ENCODE results near the gene JOSD1. TPM values are rescaled to one million over a fixed set of nuclear protein-coding genes. Genes with fewer than 3 reads are reported as not detected.

Gene JOSD1
- total RNA-seq, 1 experiment from 2014 or later = 55.3 TPM

GRCh38 chr22:38745676-38746460 lies 45.1 kb upstream of the JOSD1 start:
- no peak overlapping the region for H3K4me3 Mint-ChIP-seq (ENCODE audit: unreplicated experiment)
- Histone ChIP-seq H3K27me3 (replicated peaks; ENCODE audit: control insufficient read depth, insufficient read depth, low read length) (no peaks in the 10 kb centered on the region), H3K4me3 (ENCODE audit: low read depth, low read length) (no peak overlapping the region), H3K9me3 (no peaks in the 10 kb centered on the region), H3K4me1 (no peaks in the 10 kb centered on the region), H3K36me3 (ENCODE audit: control insufficient read depth, insufficient read depth, low read length) (no peaks in the 10 kb centered on the region; the same call in 1 of the 2 replicates)
- intact Hi-C loops (cut with micrococcal nuclease; ENCODE audit: unreplicated experiment) = no loop called here
- BruUV-seq (replicated peaks) = no TSS peak
- no peaks in the 10 kb centered on the region for H3K9me3 Mint-ChIP-seq (ENCODE audit: unreplicated experiment)
- peaks cover 45% of the 10 kb centered on the region for H3K36me3 Mint-ChIP-seq (ENCODE audit: insufficient read depth, unreplicated experiment)
- no peak overlapping the region for H3K27ac Mint-ChIP-seq (ENCODE audit: unreplicated experiment)
- DNase-seq = no peak
- ChIA-PET POLR2A (interaction anchor here (0.8 kb wide), 1 partner anchor 236 kb away, joined by 3 read pairs; the partner anchor contains the start of gene APOBEC3B), CTCF (no interaction called here)
- no peaks in the 10 kb centered on the region for H3K27me3 Mint-ChIP-seq (ENCODE audit: insufficient read depth, unreplicated experiment)
- no peak for TF ChIP-seq CTCF (IDR thresholded peaks at IDR 0.05; ENCODE audit: insufficient read depth in 1 of 2, low read depth in 1 of 2, low read length in 1 of 2, severe bottlenecking in 1 of 2, unreplicated experiment in 1 of 2)
- H3K4me1 Mint-ChIP-seq (ENCODE audit: low read depth, unreplicated experiment) = no peaks in the 10 kb centered on the region

GRCh38 chr22:38744981-38745380 lies 44.2 kb upstream of the JOSD1 start:
- POLR2A ChIA-PET = no interaction called here
- H3K36me3 ChIP-seq (ENCODE audit: control insufficient read depth, insufficient read depth, low read length) = no peaks in the 10 kb centered on the region; the same call in 1 of the 2 replicates
- Mint-ChIP-seq H3K9me3 (ENCODE audit: unreplicated experiment) (no peaks in the 10 kb centered on the region), H3K36me3 (ENCODE audit: insufficient read depth, unreplicated experiment) (peaks cover 48% of the 10 kb centered on the region), H3K27me3 (ENCODE audit: insufficient read depth, unreplicated experiment) (no peaks in the 10 kb centered on the region), H3K27ac (ENCODE audit: unreplicated experiment) (no peak overlapping the region), H3K4me1 (ENCODE audit: low read depth, unreplicated experiment) (no peaks in the 10 kb centered on the region), H3K4me3 (ENCODE audit: unreplicated experiment) (no peak overlapping the region)
- H3K4me3 ChIP-seq (ENCODE audit: low read depth, low read length) = no peak overlapping the region
- no peak for DNase-seq
- no peak for TF ChIP-seq CTCF (IDR thresholded peaks at IDR 0.05; ENCODE audit: insufficient read depth in 1 of 2, low read depth in 1 of 2, low read length in 1 of 2, severe bottlenecking in 1 of 2, unreplicated experiment in 1 of 2)
- CTCF ChIA-PET = no interaction called here
- intact Hi-C loops (cut with micrococcal nuclease; ENCODE audit: unreplicated experiment) = no loop called here
- no peaks in the 10 kb centered on the region for H3K27me3 ChIP-seq (replicated peaks; ENCODE audit: control insufficient read depth, insufficient read depth, low read length)
- H3K9me3 ChIP-seq = no peaks in the 10 kb centered on the region
- no peaks in the 10 kb centered on the region for H3K4me1 ChIP-seq
- no TSS peak for BruUV-seq (replicated peaks)

GRCh38 chr22:38742176-38742942 lies 41.6 kb upstream of the JOSD1 start:
- Histone ChIP-seq H3K4me3 (ENCODE audit: low read depth, low read length) (no peak overlapping the region), H3K36me3 (ENCODE audit: control insufficient read depth, insufficient read depth, low read length) (peaks cover 1% of the 10 kb centered on the region), H3K4me1 (no peaks in the 10 kb centered on the region), H3K27me3 (replicated peaks; ENCODE audit: control insufficient read depth, insufficient read depth, low read length) (no peaks in the 10 kb centered on the region), H3K9me3 (no peaks in the 10 kb centered on the region)
- Mint-ChIP-seq H3K27ac (ENCODE audit: unreplicated experiment) (no peak overlapping the region), H3K4me3 (ENCODE audit: unreplicated experiment) (no peak overlapping the region), H3K4me1 (ENCODE audit: low read depth, unreplicated experiment) (no peaks in the 10 kb centered on the region), H3K27me3 (ENCODE audit: insufficient read depth, unreplicated experiment) (no peaks in the 10 kb centered on the region), H3K9me3 (ENCODE audit: unreplicated experiment) (no peaks in the 10 kb centered on the region), H3K36me3 (ENCODE audit: insufficient read depth, unreplicated experiment) (peaks cover 55% of the 10 kb centered on the region)
- intact Hi-C loops (cut with micrococcal nuclease; ENCODE audit: unreplicated experiment) = no loop called here
- no peak for TF ChIP-seq CTCF (IDR thresholded peaks at IDR 0.05; ENCODE audit: insufficient read depth in 1 of 2, low read depth in 1 of 2, low read length in 1 of 2, severe bottlenecking in 1 of 2, unreplicated experiment in 1 of 2)
- BruUV-seq (replicated peaks) = no TSS peak
- POLR2A ChIA-PET = no interaction called here
- no peak for DNase-seq
- CTCF ChIA-PET = interaction anchor here (1.8 kb wide), 1 partner anchor 8 kb away, joined by 5 read pairs; no protein-coding TSS in a partner anchor
